ENCODE results near the gene SHH.

SHH gene

GRCh38 chr7:155762036-155762435 is 50.2 kb downstream of the SHH start:
- DNase-seq = no peak

GRCh38 chr7:155761162-155761561 is 51.1 kb downstream of the SHH start:
- DNase-seq = peak in 1 of 2 donors; percentile 12

- DNase-seq = no peak
Measured at GRCh38 chr7:155759740-155760430, 52.4 kb downstream of the SHH start.

- no peak for DNase-seq
Measured at GRCh38 chr7:155758348-155758747, 53.9 kb downstream of the SHH start.

GRCh38 chr7:155756322-155756721 is 55.9 kb downstream of the SHH start:
- DNase-seq = no peak

GRCh38 chr7:155755026-155755425 is 57.2 kb downstream of the SHH start:
- no peak for DNase-seq

GRCh38 chr7:155754165-155754564 is 58.1 kb downstream of the SHH start:
- DNase-seq = no peak

GRCh38 chr7:155753446-155753965 is 58.8 kb downstream of the SHH start:
- no peak for DNase-seq

GRCh38 chr7:155752756-155753445 is 59.4 kb downstream of the SHH start:
- no peak for DNase-seq

- no peak for DNase-seq
Measured at GRCh38 chr7:155751409-155751808, 60.9 kb downstream of the SHH start.

- no peak for DNase-seq
Measured at GRCh38 chr7:155750255-155751125, 61.8 kb downstream of the SHH start.
